Kidney epithelial cell (primary cell): ENCODE data around the gene ADCY2. TPM values are rescaled to one million over a fixed set of nuclear protein-coding genes. Genes with fewer than 3 reads are reported as not detected.

Source experiments
- DNase-seq: peaks from one replicate; pipeline ENCODE4 v3.0.0-alpha.2; 2010; ENCODE audit warnings: low read depth
- H3K27me3 ChIP-seq: 2 replicates; pipeline ENCODE4 v1.6.0; 2011; ENCODE audit warnings: low read length; ENCODE audit not compliant: control insufficient read depth, insufficient read depth
- H3K36me3 ChIP-seq: 2 replicates; pipeline ENCODE4 v1.5.1; 2011; ENCODE audit warnings: low read length; ENCODE audit not compliant: control insufficient read depth, insufficient read depth
- H3K4me3 ChIP-seq: 2 replicates; pipeline ENCODE4 v1.5.1; 2011; ENCODE audit warnings: low read depth, mild to moderate bottlenecking, control low read depth, low read length
- CTCF ChIP-seq: IDR thresholded peaks from 2 replicates; pipeline ENCODE4 v1.5.1; 2011; ENCODE audit warnings: mild to moderate bottlenecking, moderate library complexity, low read length, control low read depth, inconsistent platforms; ENCODE audit not compliant: insufficient read depth, poor library complexity, severe bottlenecking
- total RNA-seq: library from RNA; depleted of rRNA; stranded (reverse); fragments of >200 nt; gene quantifications from 2 replicates; pipeline ENCODE4 v1.2.3, GENCODE V29; 2015

Gene ADCY2
- total RNA-seq, 1 donor from 2014 or later = 0.25 TPM

GRCh38 chr5:7625740-7626139 is 229.8 kb downstream of the ADCY2 start:
- H3K36me3 ChIP-seq = no peaks in the 10 kb centered on the region
- no peak overlapping the region for H3K4me3 ChIP-seq
- no peak for DNase-seq
- TF ChIP-seq CTCF = no peak
- no peaks in the 10 kb centered on the region for H3K27me3 ChIP-seq

GRCh38 chr5:7628248-7628647 is 232.3 kb downstream of the ADCY2 start:
- Histone ChIP-seq H3K4me3 (no peak overlapping the region), H3K36me3 (no peaks in the 10 kb centered on the region), H3K27me3 (no peaks in the 10 kb centered on the region)
- TF ChIP-seq CTCF = no peak
- no peak for DNase-seq

GRCh38 chr5:7628820-7629219 is 232.9 kb downstream of the ADCY2 start:
- Histone ChIP-seq H3K36me3 (no peaks in the 10 kb centered on the region), H3K4me3 (no peak overlapping the region), H3K27me3 (no peaks in the 10 kb centered on the region)
- TF ChIP-seq CTCF = no peak
- no peak for DNase-seq

GRCh38 chr5:7629561-7629960 is 233.6 kb downstream of the ADCY2 start:
- no peak for DNase-seq
- no peaks in the 10 kb centered on the region for H3K27me3 ChIP-seq
- TF ChIP-seq CTCF = no peak
- no peaks in the 10 kb centered on the region for H3K36me3 ChIP-seq
- no peak overlapping the region for H3K4me3 ChIP-seq

- DNase-seq = no peak
- H3K27me3 ChIP-seq = no peaks in the 10 kb centered on the region
- no peak overlapping the region for H3K4me3 ChIP-seq
- H3K36me3 ChIP-seq = no peaks in the 10 kb centered on the region
- no peak for TF ChIP-seq CTCF
Measured at GRCh38 chr5:7634837-7635236, 238.9 kb downstream of the ADCY2 start.

- DNase-seq = no peak
- TF ChIP-seq CTCF = no peak
Measured at GRCh38 chr5:7638456-7638855, 242.5 kb downstream of the ADCY2 start.

More at GRCh38 chr5:7638456-7638855, 242.5 kb downstream of the ADCY2 start:
- Histone ChIP-seq H3K36me3 (no peaks in the 10 kb centered on the region), H3K4me3 (no peak overlapping the region), H3K27me3 (no peaks in the 10 kb centered on the region)
